Fibroblast of skin of right biceps (primary cell): Measurements from ENCODE around the gene CIAO3.
"Not testable (repeated sequence)": the region's sequence is repeated elsewhere in the genome, so short reads cannot be mapped to it uniquely, and the experiment has no call there.

Experiments used
- DNase-seq: peaks from one replicate; pipeline ENCODE4 v3.0.0-alpha.2; 2013

Gene CIAO3

DNA sequence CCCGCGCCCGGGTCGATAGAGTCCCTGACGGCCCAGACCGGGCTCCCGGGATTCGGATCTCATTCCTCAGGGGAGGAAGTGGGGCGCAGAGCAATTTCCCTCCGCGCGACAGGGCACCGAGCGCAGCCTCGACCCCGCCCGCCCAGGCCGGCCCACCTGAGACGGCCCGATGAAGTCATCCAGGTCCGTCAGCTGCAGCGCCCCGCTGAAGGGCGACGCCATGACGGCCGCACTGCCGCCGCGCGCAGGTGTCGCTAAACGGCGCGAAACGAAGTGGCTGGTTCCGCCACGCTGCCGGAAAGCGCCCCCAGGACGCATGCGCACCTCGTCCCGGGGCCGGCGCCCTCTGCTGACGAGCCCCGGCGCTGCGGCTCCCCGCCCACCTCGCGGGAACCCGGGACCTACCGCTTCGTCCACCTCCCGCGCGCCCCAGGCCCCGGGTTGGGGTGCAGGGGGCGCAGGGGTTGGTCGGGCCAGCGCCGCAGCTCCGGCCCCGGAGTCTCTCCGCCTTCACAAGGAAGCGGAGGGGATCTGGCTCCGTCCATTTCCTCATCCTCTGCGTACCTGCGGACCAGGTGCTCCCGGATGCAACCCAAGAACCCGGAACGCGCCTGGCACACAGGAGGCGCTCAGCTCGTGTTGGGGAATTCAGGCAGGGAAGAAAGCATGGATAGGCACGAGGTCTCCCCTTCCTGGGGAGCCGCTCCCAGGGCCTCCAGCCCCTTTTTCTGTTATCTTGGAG, at the start of gene CIAO3:
CIAO3 (minus strand) TSS at position 234 of the 742 bp plus-strand sequence; CDS start at position 222, 12 bp downstream.
- DNase-seq: peak; percentile 91

DNA sequence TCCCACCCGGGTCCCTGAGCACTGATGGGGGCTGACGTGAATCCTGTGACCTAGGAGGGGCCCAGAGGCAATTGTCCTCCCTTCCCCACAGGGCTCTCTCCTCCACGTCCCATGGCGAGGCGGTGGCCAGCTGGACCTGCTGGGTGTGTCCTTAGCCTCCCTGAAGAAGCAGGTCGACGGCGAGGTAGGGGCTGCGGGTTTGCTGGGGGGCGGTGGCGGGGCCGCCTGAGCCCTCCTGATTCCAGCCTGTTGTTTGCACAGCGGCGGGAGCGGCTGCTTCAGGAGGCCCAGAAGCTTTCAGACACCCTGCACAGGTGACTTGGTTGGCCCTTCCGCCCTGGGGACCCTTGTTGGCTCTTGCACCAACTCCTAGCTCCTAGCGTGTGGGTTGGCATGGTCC, 49.3 kb upstream of the CIAO3 start:
- no peak for DNase-seq

DNA sequence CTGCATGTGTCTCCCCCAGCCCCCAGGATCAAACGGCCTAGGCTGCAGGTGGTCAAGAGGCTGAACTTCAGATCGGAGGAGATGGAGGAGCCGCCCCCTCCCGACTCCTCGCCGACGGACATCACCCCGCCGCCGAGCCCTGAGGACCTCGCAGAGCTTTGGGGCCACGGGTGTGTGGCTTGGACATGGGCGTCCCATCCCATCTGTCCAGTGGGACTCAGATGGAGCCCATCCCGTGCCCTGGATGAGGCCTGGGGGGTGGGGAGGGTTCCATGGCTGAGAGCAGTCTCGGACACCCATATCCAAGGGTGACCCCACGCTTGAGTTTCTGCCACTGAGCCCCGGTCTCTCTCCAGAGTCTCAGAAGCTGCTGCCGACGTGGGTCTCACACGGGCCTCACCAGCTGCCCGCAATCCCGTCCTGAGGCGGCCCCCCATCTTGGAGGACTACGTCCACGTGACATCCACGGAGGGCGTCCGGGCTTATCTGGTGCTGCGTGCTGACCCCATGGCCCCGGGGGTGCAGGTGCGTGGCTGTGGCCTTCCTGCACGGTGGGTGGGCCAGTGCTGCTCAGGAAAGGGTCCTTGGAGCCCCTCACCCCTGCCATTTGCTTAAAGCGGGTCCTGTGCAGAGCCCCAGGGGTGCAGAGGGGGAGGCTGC, 48.5 kb upstream of the CIAO3 start:
- no peak for DNase-seq

DNA sequence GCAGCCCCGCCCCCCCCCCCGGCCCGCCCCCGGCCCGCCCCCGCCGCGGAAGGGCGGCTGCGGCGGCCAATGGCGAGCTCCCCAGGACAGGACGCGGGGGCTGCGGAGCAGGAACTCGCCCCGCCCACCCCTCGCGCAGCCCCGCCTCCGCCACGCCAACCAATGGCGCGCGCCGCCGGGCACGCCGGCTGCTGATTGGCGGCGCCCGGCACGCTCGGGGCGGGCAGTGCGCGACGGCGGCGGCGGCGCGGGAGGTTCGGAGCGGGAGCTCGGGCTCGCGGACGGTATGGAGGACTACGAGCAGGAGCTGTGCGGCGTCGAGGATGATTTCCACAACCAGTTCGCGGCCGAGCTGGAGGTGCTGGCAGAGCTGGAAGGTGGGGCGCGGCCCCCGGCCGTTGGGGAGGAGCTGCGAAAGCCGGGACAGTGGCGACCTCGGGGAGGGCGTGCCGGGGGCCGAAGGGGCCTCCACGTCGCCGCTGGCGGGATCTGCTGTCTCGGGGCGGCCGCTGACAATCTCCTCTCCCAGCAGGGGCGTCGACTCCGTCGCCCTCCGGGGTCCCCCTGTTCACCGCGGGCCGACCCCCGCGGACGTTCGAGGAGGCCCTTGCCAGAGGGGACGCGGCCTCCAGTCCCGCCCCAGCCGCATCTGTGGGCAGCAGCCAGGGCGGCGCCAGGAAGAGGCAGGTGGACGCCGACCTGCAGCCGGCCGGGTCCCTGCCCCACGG, 47.8 kb upstream of the CIAO3 start, which contains the start of gene CHTF18:
CHTF18 (plus strand) TSS at position 222 of the 728 bp plus-strand sequence; CDS start at position 287, 65 bp downstream.
- DNase-seq: peak; percentile 93

DNA sequence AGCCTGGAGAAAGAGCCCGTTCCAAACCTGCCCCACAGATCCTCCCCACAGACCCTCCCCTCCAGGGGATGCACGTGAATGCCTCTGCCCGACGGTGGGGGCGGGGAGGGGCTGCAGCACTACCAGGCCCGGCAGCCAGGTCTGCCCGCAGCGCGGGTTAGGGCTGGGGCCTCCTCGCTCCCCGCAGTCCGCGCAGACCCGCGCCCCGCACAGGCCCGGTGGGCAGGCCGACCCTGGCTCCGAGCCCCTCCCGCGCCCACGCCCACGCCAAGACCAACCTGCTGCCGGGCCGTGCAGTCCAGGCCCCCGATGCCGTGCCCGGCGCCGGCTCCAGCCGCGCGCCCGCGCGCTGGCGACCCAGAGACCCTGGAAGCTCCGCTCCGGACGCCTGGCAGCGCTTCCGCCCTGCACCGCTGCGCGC, 47.2 kb upstream of the CIAO3 start, which contains the start of gene RPUSD1:
RPUSD1 (minus strand) TSS at position 404 of the 421 bp plus-strand sequence. CDS start 644 bp downstream, outside the sequence.
- no peak for DNase-seq

DNA sequence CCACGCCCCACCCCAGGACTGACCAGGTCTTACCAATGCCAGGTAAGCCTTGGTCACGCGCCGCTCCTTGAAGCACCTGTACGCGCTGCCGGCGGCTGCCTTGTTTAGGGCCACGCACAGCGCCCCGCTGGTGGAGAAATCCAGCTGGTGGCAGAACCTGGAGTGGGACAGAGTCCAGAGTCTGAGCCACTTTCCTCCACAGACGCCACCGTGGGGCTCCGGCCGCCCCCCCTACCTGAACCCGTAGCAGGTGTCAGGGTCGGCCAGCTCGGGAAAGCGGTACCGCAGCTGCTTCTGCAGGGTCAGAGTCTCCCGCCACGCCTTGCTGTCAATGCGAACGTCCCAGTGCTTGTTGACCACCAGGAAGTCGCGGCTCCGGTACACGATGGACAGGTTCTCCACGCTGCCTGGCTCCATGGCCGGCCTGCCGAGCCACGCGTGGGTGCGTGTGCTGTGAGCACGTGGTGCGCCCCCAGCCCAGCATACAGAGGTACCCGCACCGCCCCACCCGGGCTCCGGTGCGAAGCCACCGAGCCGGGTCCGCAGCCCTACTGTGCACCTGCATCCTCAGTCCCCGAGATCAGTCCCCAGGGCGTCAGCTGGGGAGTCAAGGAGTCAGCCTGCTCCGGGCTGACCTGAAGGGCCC, 46.6 kb upstream of the CIAO3 start:
- no peak for DNase-seq

DNA sequence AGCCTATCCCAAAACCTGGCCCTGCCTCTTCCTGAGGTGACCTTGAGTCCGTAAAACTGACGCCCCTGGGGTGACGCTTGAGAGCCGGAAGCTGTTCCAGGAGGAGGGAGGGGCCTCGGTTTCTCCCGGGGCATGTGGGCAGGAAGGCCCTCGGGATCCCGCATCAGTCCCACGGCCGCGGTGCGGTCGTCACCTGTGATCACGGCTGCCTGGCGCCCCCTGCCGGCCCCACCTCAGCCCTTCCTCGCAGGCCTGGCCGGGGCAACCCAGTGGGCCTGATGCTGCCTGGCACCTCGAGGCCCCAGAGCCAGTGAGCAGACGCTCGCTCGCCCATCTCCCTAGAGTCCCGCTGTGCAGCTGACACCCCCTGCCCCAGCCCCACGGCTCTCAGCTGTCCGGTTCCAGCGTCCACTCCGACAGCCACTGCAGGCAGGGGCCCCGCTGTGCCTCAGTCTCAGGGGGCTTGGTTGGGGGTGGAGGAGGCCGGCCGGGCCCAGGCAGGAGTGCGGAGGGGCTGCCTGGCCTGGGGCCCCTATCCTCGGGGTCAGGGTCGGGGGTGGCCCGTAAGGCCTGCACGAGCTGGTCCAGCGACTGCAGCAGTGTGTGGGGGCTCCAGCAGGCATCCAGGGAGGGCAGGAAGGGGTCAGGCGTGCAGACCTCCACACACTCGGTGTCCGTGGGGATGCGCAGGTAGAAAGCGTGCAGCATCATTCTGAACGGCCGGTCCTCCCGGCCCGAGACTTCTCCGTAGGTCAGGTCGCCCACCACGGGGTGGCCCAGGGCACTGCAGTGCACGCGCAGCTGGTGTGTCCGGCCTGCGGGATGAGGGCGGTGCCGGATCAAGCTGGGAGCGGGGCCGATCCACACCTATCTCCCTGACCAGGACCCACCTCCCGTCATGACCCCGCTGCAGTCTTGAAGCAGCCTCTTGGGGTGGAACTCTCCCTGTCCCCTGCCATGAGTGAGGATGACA, 45.1 kb upstream of the CIAO3 start:
- peak; percentile 41 for DNase-seq

DNA sequence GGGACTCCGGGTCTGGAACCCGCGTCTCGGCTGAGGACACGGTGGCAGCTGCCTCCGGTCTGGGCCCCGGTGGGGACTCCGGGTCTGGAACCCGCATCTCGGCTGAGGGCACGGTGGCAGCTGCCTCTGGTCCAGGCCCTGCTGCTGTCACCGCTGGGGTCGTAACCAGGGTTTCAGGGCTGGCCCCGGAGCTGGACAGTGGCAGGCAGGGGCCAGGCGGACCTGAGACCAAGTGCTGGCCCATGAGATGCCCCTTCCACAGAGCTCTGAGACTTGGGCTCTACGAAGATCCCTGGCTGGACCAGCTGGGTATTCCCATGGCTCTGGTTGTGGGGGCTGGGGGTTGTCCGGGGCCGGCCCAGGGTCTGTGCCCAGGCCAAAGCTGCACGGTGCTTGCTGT, 43.6 kb upstream of the CIAO3 start:
- no peak for DNase-seq

DNA sequence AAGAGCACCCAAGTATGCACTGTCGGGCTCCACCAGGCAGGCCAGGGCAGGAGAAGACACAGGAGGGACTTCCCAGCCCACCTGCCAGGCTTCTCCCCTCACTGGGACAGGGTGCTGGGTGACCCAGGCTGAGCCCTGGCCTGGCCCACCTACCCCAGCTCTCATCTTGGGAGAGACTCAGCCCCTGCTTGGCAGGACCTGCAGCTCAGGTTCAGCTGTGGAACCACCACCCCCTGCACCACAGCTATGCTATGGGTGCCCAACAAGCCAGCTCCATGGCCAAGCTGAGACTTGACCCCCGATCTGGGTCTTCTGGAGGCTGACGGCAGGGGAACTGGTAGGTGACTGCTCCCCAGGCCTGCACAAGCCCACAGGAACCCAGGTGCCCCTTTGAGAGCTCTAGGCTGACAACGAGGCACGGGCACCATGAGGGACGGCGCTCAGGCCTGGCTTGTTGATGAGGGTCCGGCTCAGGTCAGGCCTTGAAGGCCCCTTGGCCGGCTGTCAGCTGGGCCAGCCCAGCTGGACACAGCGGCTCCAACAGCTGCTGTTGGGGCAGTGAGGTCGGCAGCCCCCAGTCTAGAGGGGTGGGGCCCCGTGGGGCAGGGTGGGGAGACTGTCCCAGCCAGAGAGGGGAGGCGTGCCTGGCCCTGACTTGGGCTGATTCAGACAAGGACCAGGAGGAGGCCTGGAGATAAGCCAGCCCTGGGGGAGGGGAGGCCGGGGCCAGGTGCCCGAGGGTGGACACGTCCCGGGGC, 42.8 kb upstream of the CIAO3 start:
- no peak for DNase-seq

DNA sequence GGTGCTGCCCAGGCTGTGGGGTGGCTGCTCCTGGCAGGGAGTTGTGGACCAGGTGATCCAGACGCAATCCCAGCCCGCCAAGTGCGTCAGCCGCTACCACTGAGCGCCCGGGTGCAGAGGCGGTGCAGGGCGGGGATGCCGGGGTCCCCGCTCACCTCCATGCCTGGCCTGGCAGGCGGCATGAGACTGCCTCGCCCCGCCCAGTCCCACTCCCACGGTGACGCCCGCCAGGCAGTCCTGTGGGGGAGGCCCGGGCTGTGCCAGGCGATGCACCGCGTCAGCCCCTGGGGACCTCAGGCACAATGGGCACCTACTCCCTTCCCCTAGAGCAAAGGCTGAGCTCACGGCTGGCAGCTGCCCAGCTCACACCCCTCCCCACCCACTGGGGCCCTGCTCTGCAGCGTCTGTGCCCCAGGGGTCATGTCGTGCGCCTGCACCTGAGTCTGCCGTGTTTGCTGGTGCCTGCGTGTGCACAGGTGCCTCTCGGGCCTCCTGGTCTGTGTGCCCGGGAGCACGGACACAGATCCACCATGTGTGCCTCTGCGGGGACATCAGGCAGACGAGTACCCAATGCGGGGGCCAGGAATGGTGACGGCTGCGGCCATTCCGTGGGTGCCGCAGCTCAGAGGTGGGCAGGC, 42.1 kb upstream of the CIAO3 start:
- no peak for DNase-seq

DNA sequence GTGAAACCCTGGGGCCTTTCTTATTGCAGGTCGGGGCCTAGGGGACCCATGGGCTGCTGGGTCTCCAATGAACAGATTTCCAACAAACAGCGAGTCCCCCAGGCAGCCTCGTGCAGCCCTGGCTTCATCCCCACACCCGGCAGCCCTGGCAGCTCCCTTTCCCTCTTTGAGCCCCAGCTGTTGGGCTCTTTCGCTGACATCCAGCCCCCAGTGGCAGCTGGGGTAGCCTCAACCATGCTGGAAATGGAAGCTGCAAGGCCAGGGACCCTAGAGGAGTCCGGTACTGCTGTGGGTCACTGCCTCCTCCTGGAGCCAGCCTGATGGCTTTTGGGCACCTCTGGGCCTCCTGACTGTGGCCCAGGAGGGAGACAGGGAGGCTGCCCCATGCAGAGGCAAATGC, 41.5 kb upstream of the CIAO3 start:
- DNase-seq: no peak

DNA sequence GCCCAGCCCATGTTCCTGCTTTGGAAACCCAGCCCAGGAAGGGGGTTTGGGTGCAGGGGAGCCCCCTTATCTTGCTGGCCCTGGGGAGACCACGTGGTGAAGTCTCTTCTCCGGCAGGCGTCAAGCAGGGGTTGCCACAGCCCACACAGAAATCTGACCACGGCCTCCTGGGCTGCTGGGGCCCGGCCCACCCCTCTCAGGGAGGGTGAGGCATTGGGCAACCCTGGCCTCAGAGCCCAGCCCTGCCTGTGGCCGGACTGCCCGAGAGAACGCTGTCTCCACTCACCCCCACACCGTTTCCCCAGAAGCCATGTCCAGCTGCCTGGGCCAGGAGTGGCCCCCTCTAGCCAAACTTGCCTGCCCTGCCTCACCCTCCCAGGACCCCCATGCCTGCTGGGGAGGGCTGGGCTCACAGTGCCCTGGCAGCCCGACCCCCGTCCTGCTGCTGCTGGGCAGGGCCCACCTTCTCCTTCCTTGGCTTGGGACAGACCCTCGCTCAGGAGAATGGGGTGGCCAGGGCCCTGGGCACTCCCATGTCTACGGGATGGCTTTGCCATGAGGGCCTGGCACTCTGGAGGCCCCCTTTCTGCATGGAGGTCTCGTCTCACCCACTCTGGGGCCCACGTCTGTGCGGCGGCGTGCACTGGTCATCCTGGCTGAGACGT, 40.7 kb upstream of the CIAO3 start:
- DNase-seq: no peak

DNA sequence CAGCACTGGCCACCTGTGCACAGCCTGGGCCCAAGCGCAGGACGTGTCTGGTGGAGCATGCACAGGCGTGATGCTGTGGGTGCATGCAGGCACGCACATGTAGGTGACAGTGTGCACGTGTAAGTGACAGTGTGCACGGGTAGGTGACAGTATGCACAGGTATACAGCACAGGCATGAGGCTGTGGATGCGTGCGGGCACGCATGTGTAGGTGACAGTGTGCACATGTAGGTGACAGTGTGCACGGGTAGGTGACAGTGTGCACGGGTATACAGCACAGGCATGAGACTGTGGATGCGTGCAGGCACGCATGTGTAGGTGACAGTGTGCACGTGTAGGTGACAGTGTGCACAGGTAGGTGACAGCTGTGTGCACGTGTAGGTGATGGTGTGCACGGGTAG, 39.5 kb upstream of the CIAO3 start:
- no peak for DNase-seq

DNA sequence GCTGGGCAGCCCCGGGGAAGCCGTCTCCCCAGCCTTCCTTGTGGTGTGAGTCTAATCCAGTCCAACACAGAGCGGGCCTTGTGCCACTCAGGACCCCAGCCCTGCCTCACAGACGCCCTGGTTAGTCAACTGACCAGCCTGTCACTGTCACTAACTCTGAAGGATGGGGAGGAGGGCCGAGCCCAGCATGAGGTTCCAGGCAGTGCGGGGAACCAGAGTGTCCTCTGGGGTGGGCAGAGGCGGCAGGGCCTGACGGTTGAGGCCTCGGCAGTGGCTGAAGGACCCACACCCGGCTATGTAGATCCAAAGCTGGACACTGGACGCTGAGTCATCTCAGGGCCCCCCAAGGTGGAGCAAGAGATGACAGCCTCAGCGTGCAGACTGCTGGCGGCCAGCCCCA, 38.8 kb upstream of the CIAO3 start:
- no peak for DNase-seq

DNA sequence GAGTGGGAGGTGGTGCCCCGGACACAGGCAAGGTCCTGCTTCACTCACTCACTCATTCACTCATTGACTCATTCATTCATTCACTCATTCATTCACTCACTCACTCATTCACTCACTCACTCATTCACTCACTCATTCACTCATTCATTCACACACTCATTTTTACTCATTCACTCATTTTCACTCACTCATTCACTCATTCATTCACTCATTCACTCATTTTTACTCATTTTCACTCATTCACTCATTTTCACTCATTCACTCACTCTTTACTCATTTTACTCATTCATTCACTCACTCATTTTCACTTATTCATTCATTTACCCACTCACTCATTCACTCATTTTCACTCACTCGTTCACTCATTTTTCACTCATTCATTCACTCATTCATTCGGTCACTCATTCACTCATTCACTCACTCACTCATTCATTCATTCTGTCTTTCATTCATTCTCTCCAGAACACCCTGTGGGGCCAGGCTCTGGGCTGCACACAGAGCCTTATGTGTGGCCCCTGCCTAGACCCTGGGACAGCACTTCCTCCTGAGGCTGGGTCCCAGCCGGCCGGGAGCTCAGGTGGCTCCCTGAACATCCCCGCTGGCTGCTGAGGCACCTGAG, 38.2 kb upstream of the CIAO3 start:
- DNase-seq: no peak

DNA sequence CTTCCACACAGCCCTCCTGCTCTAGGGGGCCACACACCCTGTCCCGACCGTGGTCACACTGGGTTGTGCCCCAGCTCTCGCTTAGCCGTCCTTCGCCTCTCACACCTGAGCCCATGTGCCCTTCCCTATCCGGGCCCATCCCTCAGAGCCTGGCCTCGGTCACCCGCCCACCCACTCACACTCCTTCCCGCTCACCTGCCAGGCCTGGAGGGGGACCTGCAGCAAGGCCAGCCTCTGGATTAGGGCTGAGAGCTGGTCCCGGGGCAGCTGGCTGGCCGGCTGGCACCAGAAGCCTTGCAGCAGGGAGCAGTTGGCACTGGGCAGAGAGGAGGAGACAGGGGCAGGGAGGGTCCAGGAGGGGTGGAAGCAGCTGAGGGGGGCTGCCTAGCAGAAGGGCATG, 37.6 kb upstream of the CIAO3 start:
- no peak for DNase-seq

DNA sequence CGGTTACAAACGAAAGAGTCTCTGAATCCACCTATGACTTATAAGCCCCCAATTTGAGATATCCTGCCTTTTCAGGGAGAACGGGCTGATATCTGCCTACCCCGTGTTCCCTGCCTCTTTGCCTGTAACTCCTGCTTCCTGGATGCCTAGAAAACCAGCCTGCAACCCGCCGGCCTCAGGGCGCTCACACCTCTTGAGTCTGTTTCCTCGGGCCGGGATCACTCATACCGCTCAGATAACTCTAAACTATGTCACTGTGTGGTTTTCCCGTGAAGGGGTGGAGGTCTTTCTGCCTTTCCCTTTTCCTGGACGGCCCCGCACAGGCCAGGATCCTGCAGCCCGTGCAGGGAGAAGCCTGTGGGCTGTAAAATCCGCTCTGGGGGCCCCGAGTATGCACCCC, 37.0 kb upstream of the CIAO3 start:
- DNase-seq: peak; percentile 10

DNA sequence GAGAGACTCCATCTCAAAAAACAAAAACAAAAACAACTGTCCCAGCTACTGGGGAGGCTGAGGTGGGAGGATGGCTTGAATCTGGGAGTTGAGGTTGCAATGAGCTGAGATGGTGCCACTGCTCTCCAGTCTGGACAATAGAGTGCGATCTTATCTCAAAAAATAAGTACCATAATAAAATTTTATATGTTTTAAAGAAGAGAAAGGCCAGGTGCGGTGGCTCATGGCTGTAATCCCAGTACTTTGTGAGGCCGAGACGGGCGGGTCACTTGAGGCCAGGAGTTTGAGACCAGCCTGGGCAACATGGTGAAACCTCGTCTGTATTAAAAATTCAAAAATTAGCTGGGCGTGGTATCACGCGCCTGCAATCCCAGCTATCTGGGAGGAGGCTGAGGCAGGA, 36.0 kb upstream of the CIAO3 start:
- no peak for DNase-seq

DNA sequence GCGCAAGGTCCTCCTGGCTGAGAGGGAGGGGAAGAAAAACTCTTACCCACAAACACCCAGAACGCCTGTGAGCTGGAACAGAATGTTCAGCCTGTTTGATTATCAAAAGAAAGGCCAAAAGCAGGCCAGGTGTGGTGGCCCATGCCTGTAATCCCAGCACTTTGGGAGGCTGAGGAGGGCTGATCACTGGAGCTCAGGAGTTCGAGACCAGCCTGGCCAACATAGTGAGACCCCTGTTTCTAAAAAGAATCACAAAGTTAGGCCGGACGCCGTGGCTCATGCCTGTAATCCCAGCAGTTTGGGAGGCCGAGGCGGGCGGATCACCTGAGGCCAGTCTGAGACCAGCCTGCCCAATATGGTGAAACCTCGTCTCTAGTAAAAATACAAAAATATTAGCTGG, 35.5 kb upstream of the CIAO3 start:
- not testable (repeated sequence) for DNase-seq
